DOHH2 (cell line): ENCODE results near the gene AK9.

Experiments used
- CTCF ChIP-seq: fragments of 200-600 bp; sonication (generic); IDR thresholded peaks from one replicate; pipeline ENCODE4 v1.5.1; 2014; ENCODE audit warnings: antibody characterized with exemption, mild to moderate bottlenecking, low read depth, low read length; ENCODE audit not compliant: poor library complexity, severe bottlenecking
- EZH2phosphoT487 ChIP-seq: fragments of 200-600 bp; sonication (generic); IDR thresholded peaks from 2 replicates; pipeline ENCODE4 v1.6.1; 2017; ENCODE audit warnings: borderline replicate concordance, mild to moderate bottlenecking, antibody characterized with exemption, low read length, moderate library complexity, mixed read lengths

- no peak for TF ChIP-seq CTCF
- TF ChIP-seq EZH2phosphoT487, result no peak
These were observed 47.7 kb upstream of the AK9 start for GRCh38 chr6:109738667-109739066.
